ENCODE data around the gene AMHR2.

AMHR2 gene

GRCh38 chr12:53476769-53477209 lies 53.1 kb downstream of the AMHR2 start:
- no peaks in the 10 kb centered on the region for H3K9me3 ChIP-seq (ENCODE audit: insufficient read depth, low read length)
- H3K4me3 ChIP-seq (ENCODE audit: insufficient read length, low read depth) = no peak overlapping the region
- DNase-seq (ENCODE audit: low read depth, low spot score) = no peak
- TF ChIP-seq SUZ12 (IDR thresholded peaks at IDR 0.05; ENCODE audit: extremely low read depth, insufficient read depth, insufficient read length) (no peak), ZNF274 (IDR thresholded peaks at IDR 0.05; ENCODE audit: low read depth, low read length) (no peak), YY1 (IDR thresholded peaks at IDR 0.05; ENCODE audit: insufficient read depth, insufficient read length) (no peak)
- peaks cover 6% of the 10 kb centered on the region for H3K4me1 ChIP-seq (ENCODE audit: insufficient read depth, insufficient read length)
- no peak overlapping the region for H3K9ac ChIP-seq (ENCODE audit: insufficient read length, low read depth)
- no peaks in the 10 kb centered on the region for H3K27me3 ChIP-seq (ENCODE audit: insufficient read depth, insufficient read length)
- peaks cover 93% of the 10 kb centered on the region for H3K36me3 ChIP-seq (ENCODE audit: insufficient read depth, insufficient read length, low read length)

DNA sequence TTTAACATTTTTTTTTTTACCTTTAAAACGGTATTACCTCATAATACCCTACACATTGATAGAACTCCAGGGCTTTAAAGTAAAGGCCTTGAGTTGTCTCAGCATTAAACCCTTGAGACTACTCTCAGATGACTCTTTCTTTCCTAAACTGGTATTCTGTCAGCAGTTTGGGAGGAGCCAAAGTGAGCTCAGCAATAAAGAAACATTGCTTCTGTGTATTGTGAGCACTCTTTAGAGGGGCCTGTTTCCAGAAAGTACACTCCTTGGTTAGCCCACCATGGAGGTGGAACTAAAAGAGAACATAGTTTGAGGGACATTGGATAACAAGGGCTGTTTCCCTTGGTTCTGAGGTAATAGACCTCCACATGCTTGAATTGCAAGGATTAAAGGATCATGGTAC lies 55.2 kb downstream of the AMHR2 start:
- peaks cover 3% of the 10 kb centered on the region for H3K4me1 ChIP-seq (ENCODE audit: insufficient read depth, insufficient read length)
- no peaks in the 10 kb centered on the region for H3K27me3 ChIP-seq (ENCODE audit: insufficient read depth, insufficient read length)
- H3K36me3 ChIP-seq (ENCODE audit: insufficient read depth, insufficient read length, low read length) = peaks cover 95% of the 10 kb centered on the region
- TF ChIP-seq YY1 (IDR thresholded peaks at IDR 0.05; ENCODE audit: insufficient read depth, insufficient read length) (no peak), SUZ12 (IDR thresholded peaks at IDR 0.05; ENCODE audit: extremely low read depth, insufficient read depth, insufficient read length) (no peak), ZNF274 (IDR thresholded peaks at IDR 0.05; ENCODE audit: low read depth, low read length) (no peak)
- no peaks in the 10 kb centered on the region for H3K9me3 ChIP-seq (ENCODE audit: insufficient read depth, low read length)
- no peak for DNase-seq (ENCODE audit: low read depth, low spot score)
- H3K9ac ChIP-seq (ENCODE audit: insufficient read length, low read depth) = no peak overlapping the region
- no peak overlapping the region for H3K4me3 ChIP-seq (ENCODE audit: insufficient read length, low read depth)

- DNase-seq (ENCODE audit: low read depth, low spot score) = no peak
- TF ChIP-seq YY1 (IDR thresholded peaks at IDR 0.05; ENCODE audit: insufficient read depth, insufficient read length) = no peak
- no peak for TF ChIP-seq ZNF274 (IDR thresholded peaks at IDR 0.05; ENCODE audit: low read depth, low read length)
- TF ChIP-seq SUZ12 (IDR thresholded peaks at IDR 0.05; ENCODE audit: extremely low read depth, insufficient read depth, insufficient read length) = no peak
- no peak overlapping the region for H3K9ac ChIP-seq (ENCODE audit: insufficient read length, low read depth)
- peaks cover 3% of the 10 kb centered on the region for H3K4me1 ChIP-seq (ENCODE audit: insufficient read depth, insufficient read length)
- no peak overlapping the region for H3K4me3 ChIP-seq (ENCODE audit: insufficient read length, low read depth)
- peaks cover 94% of the 10 kb centered on the region for H3K36me3 ChIP-seq (ENCODE audit: insufficient read depth, insufficient read length, low read length)
- H3K9me3 ChIP-seq (ENCODE audit: insufficient read depth, low read length) = no peaks in the 10 kb centered on the region
- H3K27me3 ChIP-seq (ENCODE audit: insufficient read depth, insufficient read length) = no peaks in the 10 kb centered on the region
Measured at GRCh38 chr12:53479331-53479730, 55.7 kb downstream of the AMHR2 start.

DNA sequence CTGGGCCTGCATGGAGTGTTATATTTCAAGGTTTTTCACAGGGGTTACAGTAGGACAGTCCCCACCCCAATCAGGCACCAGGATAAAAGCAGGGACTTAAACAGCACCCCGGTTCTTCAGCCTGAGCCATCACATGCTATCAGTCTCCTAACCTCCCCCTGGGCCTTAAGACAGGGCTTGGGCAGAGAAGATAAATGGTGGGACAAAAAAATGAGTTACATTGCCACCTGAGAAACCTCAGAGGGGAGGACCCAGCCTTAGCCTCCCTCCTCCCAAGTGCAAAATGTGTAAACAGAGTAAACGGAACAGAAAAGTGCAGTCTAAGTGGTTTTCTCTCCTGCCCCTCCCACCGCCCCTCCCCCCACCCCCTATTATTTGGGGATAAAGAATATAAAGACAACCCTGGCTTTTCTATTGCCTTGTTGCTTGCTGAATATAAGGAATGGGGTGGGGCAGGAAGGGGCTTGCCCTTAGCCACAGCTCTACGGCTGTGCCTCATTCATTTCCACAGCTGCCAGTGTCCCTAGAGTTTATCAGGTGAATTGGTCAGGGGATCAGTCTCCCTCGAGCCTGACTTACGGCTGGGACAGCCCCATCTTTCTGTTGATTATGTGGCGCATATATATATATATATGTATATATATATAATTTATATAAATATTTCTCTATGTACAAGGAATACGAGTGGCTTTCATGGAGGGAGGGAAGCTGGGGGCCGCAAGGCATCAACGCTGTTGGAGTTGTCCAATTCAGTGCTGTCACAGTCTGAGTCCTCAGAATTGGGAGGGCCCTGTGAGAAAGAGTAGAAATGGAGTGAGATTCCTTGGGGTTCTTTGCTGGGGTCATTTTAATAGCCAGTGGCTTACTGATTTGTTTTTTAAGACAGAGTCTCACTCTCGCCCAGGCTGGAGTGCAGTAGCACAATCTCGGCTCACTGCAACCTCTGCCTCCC lies 57.1 kb downstream of the AMHR2 start:
- TF ChIP-seq ZNF274 (IDR thresholded peaks at IDR 0.05; ENCODE audit: low read depth, low read length) = no peak
- TF ChIP-seq YY1 (IDR thresholded peaks at IDR 0.05; ENCODE audit: insufficient read depth, insufficient read length) = no peak
- no peak for TF ChIP-seq SUZ12 (IDR thresholded peaks at IDR 0.05; ENCODE audit: extremely low read depth, insufficient read depth, insufficient read length)
- no peaks in the 10 kb centered on the region for H3K27me3 ChIP-seq (ENCODE audit: insufficient read depth, insufficient read length)
- peaks cover 3% of the 10 kb centered on the region for H3K4me1 ChIP-seq (ENCODE audit: insufficient read depth, insufficient read length)
- no peak overlapping the region for H3K9ac ChIP-seq (ENCODE audit: insufficient read length, low read depth)
- no peak overlapping the region for H3K4me3 ChIP-seq (ENCODE audit: insufficient read length, low read depth)
- no peaks in the 10 kb centered on the region for H3K9me3 ChIP-seq (ENCODE audit: insufficient read depth, low read length)
- H3K36me3 ChIP-seq (ENCODE audit: insufficient read depth, insufficient read length, low read length) = peaks cover 91% of the 10 kb centered on the region
- no peak for DNase-seq (ENCODE audit: low read depth, low spot score)
